ENCODE data around the gene PROX2.

DNA sequence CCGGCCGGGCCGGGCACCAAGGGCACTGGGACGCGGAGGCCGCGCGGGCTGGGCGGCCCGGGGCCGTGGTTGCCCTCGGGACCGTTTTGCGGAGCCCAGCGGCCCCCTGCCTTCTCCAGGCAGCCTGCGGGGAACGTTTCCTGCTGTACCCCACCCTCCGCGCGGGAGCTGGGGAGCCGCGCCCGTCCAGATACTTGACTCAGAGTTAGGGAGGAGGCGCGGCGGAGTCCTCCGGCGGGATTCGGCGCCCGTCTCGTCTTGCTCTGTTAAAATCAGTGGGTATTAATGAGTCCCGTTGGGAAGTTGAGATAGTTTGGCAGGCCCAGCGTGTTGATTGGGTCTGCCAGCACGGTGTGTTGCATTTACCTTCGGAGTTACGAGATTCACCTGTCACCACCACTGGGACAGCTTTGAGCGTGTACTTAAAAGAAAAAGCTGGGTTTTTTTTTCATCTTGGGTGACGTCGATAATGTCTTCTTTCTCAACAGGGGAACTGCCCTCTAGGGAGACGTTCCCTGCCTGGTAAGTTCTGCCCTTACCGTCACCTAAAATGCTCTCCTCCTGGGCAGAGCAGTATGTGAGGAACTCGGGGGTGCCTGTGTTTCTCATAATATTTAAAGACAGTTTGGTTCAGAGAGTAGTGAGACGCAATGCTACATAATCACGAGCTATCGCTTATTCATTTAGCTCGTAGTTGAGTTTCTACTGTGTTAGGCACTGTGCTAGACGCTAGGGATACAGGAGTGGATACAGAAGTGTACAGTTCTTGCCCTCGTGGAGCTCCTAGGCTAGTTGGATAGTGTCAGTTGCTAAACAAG lies 6.4 kb upstream of the PROX2 start:
- TF ChIP-seq, protein P1, sequence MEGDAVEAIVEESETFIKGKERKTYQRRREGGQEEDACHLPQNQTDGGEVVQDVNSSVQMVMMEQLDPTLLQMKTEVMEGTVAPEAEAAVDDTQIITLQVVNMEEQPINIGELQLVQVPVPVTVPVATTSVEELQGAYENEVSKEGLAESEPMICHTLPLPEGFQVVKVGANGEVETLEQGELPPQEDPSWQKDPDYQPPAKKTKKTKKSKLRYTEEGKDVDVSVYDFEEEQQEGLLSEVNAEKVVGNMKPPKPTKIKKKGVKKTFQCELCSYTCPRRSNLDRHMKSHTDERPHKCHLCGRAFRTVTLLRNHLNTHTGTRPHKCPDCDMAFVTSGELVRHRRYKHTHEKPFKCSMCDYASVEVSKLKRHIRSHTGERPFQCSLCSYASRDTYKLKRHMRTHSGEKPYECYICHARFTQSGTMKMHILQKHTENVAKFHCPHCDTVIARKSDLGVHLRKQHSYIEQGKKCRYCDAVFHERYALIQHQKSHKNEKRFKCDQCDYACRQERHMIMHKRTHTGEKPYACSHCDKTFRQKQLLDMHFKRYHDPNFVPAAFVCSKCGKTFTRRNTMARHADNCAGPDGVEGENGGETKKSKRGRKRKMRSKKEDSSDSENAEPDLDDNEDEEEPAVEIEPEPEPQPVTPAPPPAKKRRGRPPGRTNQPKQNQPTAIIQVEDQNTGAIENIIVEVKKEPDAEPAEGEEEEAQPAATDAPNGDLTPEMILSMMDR (IDR thresholded peaks at IDR 0.05): no peak
- TF ChIP-seq POLR2A (IDR thresholded peaks at IDR 0.05): no peak

All from lower leg skin (tissue), 3 donors.